ENCODE data around the gene USP7.

DNA sequence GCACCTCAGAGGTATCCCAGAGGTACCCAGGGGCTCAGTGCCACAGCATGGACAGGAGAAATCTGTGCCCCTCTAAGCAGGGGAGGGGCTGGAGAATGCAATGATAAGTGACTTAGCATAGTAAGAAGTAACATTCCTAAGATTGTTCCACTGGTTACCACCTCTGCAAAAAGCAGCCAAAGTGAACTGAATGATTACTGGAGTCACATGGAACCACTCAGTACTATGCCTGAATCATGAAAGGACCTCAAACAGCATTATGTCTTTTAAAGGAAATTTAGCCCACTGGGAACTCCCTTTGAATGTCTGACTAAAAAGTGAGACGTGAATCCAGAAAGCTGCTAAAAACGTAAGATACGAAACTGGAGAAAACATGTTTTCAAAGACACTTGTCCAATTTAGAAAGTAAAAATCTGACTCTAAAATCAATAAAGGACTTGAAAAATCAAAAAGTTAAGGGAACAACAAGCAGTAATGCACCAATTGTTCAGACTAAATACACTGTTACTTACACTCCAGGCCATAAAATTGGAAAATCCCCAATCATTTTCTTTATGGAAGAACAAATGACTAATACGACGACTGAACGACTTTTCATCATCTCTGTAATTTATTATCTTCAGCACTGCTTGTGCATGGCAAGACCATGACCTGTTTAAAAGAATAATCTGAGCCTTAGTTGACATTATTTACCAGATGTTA lies 42.9 kb downstream of the USP7 start:
- TF ChIP-seq CTCF (optimal IDR thresholded peaks at IDR 0.05 in 1 of 3, IDR thresholded peaks at IDR 0.05 in 1 of 3, conservative IDR thresholded peaks at IDR 0.05 in 1 of 3; ENCODE audit: extremely low read depth in 1 of 3, insufficient read depth in 2 of 3, low read length in 3 of 3) (no peak), EZH2 (IDR thresholded peaks at IDR 0.05; ENCODE audit: low read length) (no peak)
